ENCODE data around the gene NR2F2.

NR2F2 gene

DNA sequence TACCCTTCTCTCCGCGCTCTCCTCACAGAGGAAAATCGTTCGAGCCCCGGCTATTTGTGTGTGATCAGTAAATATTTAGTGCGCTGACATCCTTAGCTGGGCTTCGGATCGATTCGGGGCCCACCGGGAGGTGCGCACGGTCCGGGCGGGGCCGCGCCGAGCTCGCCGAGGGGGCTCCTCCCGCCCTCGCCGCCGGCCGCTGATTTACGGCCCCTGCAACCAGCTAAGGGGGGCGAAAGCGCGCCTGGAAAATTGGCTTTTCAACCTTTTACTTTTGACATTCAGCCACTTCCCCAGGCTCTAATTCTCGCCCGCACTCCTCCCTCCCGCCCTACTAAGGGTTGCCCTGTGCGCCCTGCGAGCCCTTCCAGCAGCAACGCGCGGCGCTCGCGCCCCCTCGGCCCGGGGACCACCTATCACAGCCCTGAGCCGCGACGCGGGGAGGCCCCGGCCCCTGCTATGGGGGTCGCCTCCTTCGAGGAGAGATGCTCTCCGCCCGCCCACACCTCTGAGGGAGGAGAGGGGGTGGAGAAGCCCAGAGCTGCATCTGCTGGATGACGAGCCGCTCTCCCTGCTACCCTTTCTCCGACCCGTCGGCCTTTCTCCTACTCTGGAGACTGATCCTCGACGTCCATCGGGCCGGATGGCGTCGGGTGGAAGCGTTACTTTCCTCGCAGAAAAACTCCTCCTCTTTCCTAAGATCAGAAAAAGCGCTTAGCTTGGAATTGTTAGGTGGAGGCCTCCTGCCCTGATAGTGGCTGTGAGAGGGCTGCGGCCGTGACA, 7.8 kb upstream of the NR2F2 start:
- TF ChIP-seq, protein P1, sequence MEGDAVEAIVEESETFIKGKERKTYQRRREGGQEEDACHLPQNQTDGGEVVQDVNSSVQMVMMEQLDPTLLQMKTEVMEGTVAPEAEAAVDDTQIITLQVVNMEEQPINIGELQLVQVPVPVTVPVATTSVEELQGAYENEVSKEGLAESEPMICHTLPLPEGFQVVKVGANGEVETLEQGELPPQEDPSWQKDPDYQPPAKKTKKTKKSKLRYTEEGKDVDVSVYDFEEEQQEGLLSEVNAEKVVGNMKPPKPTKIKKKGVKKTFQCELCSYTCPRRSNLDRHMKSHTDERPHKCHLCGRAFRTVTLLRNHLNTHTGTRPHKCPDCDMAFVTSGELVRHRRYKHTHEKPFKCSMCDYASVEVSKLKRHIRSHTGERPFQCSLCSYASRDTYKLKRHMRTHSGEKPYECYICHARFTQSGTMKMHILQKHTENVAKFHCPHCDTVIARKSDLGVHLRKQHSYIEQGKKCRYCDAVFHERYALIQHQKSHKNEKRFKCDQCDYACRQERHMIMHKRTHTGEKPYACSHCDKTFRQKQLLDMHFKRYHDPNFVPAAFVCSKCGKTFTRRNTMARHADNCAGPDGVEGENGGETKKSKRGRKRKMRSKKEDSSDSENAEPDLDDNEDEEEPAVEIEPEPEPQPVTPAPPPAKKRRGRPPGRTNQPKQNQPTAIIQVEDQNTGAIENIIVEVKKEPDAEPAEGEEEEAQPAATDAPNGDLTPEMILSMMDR (IDR thresholded peaks at IDR 0.05; ENCODE audit: control extremely low read depth, extremely low read depth, low read depth, missing control alignments) = no peak
- ChIA-PET CTCF (no interaction called here), POLR2A (no interaction called here)
- DNase-seq (ENCODE audit: extremely low spot score) = no peak

DNA sequence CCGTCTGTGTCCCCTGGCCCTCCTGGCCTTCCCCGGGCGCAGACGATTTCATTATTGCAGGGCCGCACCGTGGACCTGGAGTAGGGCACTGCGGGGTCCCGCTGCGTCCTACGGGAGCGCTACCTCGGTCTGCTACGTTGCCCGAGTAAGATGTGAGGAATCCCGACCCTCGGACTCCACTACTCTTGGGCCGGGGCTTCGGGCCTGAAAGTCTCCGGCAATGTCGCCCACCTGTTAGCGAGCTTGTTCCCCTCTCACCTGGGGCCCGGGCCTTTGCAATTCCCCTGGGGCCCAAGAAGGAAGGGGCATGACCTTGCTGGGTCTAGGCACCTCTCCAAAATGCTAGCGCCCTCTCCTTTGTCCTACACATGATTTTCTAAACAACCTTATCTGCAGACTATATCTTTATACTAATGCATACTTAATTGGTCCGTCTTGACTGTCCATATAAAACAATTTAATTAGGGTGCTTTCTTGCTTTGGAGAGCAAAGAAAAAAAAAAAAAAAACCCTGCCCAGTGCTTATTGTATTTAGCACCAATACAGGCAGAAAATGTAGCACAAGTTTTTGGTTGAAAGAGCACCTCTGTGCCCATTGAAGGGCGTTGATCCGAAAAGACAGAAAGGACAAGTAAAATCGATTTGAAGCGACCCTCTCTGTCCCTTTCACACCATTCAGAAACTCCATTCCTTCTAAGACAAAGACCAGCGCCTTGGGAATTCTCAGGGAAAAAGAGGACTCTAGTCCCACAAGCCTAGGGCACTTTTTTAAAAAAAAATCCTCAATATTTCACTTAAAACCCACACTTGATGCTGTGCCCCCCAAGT, 7.0 kb upstream of the NR2F2 start:
- no peak for DNase-seq (ENCODE audit: extremely low spot score)
- TF ChIP-seq, protein P1 (IDR thresholded peaks at IDR 0.05; ENCODE audit: control extremely low read depth, extremely low read depth, low read depth, missing control alignments) = no peak
- POLR2A ChIA-PET = no interaction called here
- CTCF ChIA-PET = no interaction called here

GRCh38 chr15:96324192-96324895, 6.2 kb upstream of the NR2F2 start:
- DNase-seq (ENCODE audit: extremely low spot score) = no peak
- ChIA-PET CTCF (no interaction called here), POLR2A (no interaction called here)
- TF ChIP-seq, protein P1 (IDR thresholded peaks at IDR 0.05; ENCODE audit: control extremely low read depth, extremely low read depth, low read depth, missing control alignments) = no peak

- POLR2A ChIA-PET = no interaction called here
- TF ChIP-seq, protein P1 (IDR thresholded peaks at IDR 0.05; ENCODE audit: control extremely low read depth, extremely low read depth, low read depth, missing control alignments) = no peak
- no peak for DNase-seq (ENCODE audit: extremely low spot score)
- CTCF ChIA-PET = no interaction called here
Measured at GRCh38 chr15:96324940-96325540, 5.5 kb upstream of the NR2F2 start.

DNA sequence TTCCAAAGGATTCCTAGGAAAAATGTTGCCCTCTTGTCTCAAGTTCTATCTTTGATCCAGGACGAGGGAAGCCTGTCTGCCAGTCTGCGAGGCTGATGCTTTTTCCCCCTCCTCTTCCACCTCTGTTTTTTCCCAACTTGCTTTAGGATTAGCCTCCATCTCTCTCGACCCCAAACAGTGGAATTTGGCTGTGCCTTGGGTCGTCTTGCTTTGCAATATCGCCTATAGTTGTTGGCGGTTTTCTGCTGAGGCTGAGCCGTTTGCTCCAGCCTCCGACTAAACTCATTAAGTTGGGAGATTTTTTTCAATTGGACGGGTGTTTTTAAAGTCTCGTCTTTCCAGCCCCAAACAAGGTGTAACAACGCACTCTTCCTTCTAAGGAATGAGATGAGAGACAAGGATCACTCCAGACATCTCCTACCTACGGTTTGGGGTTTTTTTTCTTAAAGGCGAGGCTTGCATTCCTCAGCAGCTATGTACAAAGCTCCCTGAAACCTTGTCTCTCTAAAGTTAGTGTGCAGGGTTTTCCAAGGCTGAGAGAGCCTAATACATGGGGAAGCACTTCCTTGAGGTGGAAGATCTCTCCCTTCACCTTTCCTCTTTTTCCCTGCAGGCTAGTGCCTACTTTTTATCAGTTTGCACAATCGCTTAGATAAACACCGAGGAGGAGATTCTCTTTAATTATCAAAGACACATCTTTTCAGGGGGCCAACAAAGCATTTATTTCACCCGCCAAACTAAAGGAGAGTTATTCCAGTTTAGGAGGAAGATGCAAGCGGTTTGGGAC, 4.8 kb upstream of the NR2F2 start:
- ChIA-PET POLR2A (no interaction called here), CTCF (interaction anchor here (1.2 to 3.0 kb wide), 4 partner anchors 8 to 158 kb away, joined by 3 to 19 read pairs (median 6); no protein-coding TSS in a partner anchor)
- no peak for DNase-seq (ENCODE audit: extremely low spot score)
- TF ChIP-seq, protein P1 (IDR thresholded peaks at IDR 0.05; ENCODE audit: control extremely low read depth, extremely low read depth, low read depth, missing control alignments) = no peak

Measured in GM10248 (cell line).